22Rv1 (cell line): ENCODE data around the gene CLDN14.

ENCODE experiments used
- CTCF ChIP-seq: fragments of 450-650 bp; IDR thresholded peaks from 2 replicates; pipeline ENCODE4 v1.5.1; 2017; ENCODE audit warnings: mild to moderate bottlenecking
- ZFX ChIP-seq: fragments of 450-650 bp; IDR thresholded peaks from 2 replicates; pipeline ENCODE4 v1.6.1; 2017; ENCODE audit warnings: antibody characterized with exemption, borderline replicate concordance

DNA sequence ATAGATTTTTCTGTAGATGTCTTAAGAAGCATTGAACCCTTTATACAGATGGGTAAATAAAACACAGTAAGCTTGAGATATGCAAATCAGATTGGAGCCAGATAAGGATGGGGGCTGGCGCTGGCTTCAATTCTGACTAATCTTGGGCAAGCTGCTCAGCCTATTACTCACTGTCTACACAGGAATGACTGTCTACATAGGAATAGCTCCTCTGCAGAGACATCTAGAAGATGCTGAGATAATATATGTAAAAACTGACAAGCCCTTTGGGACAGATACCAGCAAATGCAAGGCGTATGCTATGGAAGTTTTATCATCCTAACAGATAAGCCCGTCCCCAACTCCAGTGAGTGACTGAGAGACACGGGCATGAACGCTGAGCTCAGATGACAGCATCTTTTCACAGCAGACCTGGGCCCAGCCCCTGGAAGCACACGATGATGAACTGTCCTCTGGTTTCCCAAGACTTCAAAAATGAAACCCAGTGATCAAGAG, 1.7 kb downstream of the CLDN14 start:
- TF ChIP-seq CTCF: no peak
- no peak for TF ChIP-seq ZFX
